ENCODE measurements around the gene AGPAT3.

Gene AGPAT3

DNA sequence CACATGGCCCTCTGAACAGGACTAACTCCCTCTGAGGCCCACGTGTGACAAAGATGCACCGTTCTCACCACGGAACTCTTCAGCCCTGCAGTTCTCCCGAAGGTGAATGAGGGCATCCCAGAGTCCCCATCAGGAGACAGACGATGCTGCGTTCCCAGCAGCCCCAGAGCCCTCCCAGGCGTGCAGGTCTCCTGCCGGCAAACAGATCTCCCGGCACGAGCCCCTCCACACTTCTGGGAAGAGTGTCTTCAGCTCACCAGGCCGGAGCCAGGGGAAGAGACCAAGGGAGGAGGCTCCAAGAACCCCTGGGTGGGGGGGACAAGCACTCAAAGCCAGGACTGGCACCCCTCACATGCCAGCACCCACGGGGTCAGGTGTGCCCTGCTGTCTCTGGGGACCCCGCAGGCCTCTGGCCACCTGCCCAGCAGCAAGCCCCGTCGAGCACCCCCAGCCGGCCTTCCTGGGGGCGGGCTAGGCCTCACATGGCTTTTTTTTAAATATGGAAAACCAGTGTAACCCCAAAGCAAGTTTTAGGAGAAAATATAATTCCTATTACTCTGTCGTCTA is 102.0 kb downstream of the AGPAT3 start:
- TF ChIP-seq ZNF274 (IDR thresholded peaks at IDR 0.05; ENCODE audit: low read depth, low read length), result no peak
- no peak overlapping the region for H3K4me3 ChIP-seq (ENCODE audit: low read length)

DNA sequence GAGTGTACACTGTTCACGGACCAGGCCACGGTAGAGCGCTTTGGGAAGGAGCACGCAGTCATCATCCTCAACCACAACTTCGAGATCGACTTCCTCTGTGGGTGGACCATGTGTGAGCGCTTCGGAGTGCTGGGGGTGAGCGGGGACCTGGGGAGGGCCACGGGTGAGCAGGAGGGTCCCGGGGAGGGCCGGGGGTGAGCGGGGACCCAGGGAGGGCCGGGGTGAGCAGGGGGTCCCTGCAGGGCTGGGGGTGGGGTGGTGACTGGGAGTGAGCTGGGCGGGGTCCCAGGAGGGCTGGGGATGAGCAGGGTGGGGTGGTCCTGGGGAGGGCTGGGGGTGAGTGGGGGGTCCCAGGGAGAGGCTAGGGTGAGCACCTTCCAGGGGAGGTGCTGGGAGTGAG is 103.0 kb downstream of the AGPAT3 start:
- H3K4me3 ChIP-seq (ENCODE audit: low read length), result no peak overlapping the region
- no peak for TF ChIP-seq ZNF274 (IDR thresholded peaks at IDR 0.05; ENCODE audit: low read depth, low read length)

DNA sequence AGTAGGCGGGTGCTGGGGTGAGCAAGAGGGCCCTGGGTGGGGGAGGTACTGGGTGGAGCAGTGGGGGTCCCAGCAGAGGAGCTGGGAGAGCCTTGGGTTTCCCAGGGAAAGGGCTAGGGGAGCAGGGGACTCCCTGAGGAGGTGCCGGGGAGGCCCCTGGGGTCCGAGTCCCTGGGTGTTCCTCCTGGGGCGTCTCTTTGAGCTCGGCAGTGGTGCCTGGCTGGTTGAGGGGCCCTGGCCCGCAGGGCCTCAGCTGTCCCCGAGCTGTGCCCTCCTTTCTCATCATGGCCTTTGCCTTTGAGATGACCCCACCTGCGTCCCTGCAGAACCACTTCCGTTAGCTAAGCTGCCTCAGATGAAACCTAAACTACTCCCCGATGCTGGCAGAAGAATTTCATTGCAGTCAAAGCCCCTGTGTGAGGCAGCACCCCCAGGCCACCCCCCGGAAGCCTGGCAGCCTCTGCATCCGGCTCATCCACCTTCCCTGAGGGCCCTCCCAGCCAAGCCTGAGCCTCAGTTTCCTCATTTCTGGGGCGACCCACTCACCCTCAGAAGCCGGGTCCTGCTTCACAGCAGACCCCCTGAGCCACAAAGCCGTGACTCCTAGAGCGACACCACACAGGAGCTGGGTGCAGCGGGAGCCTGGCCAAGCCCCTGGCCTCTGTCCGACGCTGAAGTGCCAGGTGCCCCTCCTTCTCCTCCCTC is 103.5 kb downstream of the AGPAT3 start:
- TF ChIP-seq ZNF274 (IDR thresholded peaks at IDR 0.05; ENCODE audit: low read depth, low read length), result no peak
- H3K4me3 ChIP-seq (ENCODE audit: low read length), result no peak overlapping the region

DNA sequence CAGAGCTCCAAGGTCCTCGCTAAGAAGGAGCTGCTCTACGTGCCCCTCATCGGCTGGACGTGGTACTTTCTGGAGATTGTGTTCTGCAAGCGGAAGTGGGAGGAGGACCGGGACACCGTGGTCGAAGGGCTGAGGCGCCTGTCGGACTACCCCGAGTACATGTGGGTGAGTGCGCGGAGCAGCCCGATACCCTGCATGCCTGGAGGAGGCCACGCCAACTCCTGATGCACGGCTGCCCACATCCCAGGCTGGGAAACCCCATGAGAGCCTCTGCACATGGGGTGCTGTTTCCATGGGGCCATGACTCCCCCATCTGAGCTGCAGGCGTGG is 104.1 kb downstream of the AGPAT3 start:
- no peak for TF ChIP-seq ZNF274 (IDR thresholded peaks at IDR 0.05; ENCODE audit: low read depth, low read length)
- no peak overlapping the region for H3K4me3 ChIP-seq (ENCODE audit: low read length)

DNA sequence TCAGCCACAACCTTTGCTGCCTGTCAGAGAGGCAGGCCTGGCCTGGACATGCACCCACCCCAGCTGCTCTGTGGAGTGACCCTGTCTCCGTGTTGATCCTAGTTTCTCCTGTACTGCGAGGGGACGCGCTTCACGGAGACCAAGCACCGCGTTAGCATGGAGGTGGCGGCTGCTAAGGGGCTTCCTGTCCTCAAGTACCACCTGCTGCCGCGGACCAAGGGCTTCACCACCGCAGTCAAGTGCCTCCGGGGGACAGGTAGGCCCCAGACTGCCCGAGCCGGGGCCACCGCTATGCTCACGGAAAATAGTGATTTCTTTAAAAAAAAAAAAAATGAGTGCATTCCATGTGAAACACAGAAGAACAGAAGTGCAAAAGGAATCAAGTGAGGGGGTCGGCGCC is 105.5 kb downstream of the AGPAT3 start:
- no peak overlapping the region for H3K4me3 ChIP-seq (ENCODE audit: low read length)
- no peak for TF ChIP-seq ZNF274 (IDR thresholded peaks at IDR 0.05; ENCODE audit: low read depth, low read length)

DNA sequence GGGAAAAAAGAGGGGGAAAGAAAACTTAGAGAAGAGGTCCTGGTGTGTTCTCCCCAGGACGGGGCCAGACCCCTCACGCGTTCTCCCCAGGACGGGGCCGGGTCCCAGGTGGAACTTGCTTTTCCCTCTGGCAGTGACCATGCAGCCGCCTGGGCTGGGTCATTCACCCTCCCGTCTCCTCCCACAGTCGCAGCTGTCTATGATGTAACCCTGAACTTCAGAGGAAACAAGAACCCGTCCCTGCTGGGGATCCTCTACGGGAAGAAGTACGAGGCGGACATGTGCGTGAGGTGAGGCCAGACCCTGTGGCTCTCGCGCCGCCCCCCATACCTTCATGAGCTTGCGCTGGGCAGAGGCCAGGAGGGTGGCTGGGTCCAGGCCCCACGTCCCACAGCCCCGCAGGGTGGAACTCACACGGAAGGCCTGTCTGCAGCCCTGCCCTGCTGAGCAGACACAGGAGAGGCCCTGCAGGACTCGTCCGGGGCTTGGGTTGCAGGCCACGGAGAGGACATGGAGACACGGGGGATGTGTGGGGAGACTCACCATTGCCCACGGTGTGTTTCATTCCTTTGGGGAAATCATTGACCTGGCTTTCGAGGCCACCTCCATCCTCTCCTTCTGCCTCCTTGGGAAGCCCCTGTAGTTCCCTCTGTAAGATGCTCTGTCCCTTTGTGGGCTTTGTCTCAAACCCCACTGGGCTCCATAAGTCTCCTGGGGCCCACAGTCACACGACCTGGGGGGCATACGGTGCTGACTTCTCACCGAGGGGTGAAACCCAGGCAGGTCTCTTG is 106.4 kb downstream of the AGPAT3 start:
- H3K4me3 ChIP-seq (ENCODE audit: low read length), result no peak overlapping the region
- no peak for TF ChIP-seq ZNF274 (IDR thresholded peaks at IDR 0.05; ENCODE audit: low read depth, low read length)

DNA sequence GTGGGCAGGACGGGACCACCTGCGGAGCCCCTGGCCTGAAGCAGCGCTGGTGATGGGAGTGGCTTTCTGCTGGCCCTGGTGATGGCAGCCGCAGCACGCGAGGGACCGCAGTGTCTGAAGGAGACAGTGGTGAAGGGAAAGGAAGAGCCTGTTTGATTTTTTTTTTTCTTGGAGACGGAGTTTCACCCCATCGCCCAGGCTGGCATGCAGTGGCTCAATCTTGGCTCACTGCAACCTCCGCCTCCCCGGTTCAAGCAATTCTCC is 106.9 kb downstream of the AGPAT3 start:
- TF ChIP-seq ZNF274 (IDR thresholded peaks at IDR 0.05; ENCODE audit: low read depth, low read length), result no peak
- H3K4me3 ChIP-seq (ENCODE audit: low read length), result no peak overlapping the region

DNA sequence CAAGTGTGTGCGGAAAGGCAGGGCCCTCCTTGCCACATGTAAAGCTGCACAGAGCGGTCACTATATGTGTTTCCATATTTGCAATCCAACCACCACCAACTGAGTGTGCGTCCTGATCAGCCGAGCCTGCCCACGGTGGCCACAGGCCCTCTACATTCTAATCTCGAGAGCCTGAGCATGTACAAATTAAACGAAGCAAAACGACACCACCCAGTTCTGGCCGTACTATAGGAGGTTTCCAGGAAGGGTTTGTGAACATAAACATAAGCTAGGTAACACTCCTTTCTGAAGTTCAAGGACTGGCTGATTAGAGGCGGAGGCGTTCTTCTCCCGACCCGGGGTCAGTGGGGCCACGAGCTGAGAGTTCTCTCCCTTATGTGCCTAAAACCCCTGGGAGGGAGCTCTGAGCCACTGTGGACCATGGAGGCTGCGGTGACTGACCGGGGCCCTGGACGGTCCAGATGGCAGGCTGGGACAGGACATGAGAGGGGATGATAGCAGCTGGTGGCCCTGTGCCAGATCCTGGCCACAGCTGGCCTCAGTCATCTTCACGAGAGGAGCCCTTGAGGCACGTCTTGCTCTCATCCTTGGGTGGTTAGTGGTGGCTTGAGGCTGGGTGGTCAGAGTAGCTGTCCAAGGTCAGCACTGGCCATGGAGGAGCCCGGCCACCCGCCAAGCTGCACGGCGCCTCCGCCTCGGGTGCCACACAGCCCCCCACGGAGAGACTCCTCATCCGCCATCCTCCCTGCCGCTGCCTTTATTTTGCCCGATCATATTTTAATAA is 108.0 kb downstream of the AGPAT3 start:
- no peak for TF ChIP-seq ZNF274 (IDR thresholded peaks at IDR 0.05; ENCODE audit: low read depth, low read length)
- H3K4me3 ChIP-seq (ENCODE audit: low read length), result no peak overlapping the region

DNA sequence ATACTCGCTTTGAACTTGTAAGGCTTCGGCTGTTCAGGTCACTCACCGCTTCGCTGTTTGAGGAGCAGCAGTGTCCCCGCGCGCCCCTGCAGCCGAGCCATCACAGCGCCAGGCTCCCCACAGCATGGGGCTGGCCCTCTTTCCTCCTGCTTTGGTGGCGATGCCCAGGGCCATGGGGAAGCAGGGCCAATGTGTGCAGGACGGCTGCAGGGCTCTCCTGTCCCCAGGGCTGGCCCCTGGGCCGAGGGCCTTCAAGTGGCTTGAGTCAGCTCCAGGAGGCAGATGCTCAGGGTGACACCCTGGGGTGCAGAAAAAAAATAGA is 108.6 kb downstream of the AGPAT3 start:
- no peak for TF ChIP-seq ZNF274 (IDR thresholded peaks at IDR 0.05; ENCODE audit: low read depth, low read length)
- H3K4me3 ChIP-seq (ENCODE audit: low read length), result no peak overlapping the region

DNA sequence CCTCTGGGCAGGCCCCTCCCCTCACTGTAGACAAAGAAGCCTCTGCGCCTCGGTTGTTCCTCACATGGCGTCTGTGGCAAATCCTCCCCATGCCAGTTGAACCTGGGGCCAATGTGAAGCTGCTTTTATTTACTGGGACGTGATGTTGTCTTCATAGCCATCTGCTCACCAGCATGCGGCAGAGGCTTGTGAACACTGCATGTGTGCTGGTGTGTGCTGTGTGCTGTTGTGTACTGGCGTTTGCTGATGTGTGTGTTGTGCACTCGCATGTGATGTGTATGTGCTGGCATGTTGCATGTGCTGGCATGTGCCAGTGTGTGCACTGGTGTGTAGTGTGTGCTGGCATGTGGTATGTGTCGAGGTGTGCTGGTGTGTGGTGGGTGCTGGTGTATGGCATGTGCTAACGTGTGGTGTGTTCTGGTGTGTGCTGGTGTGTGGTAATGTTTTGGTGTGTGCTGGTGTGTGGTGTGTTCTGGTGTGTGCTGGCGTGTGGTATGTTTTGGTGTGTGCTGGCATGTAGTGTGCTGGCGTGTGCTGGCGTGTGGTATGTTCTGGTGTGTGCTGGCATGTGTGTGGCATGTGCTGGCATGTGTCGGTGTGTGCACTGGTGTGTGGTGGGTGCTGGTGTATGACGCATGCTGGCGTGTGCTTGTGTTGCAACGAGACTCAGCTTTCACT is 109.9 kb downstream of the AGPAT3 start:
- TF ChIP-seq ZNF274 (IDR thresholded peaks at IDR 0.05; ENCODE audit: low read depth, low read length), result no peak
- no peak overlapping the region for H3K4me3 ChIP-seq (ENCODE audit: low read length)

DNA sequence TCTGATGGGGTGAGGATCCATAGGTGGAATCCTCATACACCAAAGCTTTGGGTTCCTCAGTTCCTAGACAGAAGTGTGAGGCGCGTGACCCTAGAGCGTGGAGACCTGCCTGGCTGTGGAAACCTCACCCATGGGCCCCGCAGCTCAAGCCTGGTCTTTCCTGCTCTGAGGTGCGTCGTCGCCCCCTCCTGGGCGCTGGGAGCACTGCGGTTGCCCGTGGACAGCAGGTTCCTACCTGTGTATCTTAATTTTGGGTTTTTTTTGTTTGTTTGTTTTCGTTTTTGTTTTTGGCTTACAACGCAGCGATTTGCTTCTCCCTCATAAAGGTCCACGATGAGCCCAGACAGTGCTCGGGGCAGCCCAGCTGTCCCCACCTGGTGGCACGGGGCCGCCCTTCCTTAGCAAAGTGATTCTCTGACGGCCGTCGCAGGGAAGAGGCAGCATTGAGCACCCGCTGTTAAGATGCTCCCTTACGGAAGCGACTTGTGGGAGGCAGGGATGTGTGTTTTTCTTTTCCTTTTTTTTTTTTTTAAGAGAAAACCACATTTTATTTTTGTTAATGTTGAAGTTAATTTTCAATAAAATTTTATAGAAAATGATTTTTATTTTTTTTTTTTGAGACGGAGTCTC is 110.6 kb downstream of the AGPAT3 start:
- no peak for TF ChIP-seq ZNF274 (IDR thresholded peaks at IDR 0.05; ENCODE audit: low read depth, low read length)

DNA sequence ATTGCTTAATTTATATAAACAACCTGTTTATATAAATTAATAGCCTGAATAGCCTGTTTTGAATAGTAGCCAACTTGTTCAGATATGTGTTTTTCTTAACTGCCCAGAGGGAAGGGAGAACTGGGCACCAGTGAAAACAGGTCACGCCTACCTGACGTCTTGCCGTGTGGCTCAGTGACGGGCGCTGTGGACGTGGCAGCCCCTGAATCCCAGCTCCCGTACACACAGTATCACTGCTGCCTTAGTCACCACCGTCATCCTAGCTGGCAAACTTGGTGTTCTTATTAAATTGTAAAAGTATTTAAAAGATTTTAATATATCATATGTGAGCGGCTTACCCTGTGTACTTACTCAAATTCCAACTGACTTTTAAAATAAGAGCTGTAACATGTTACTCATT is 111.6 kb downstream of the AGPAT3 start:
- H3K4me3 ChIP-seq (ENCODE audit: low read length), result no peak overlapping the region

More for the DNA sequence above, 110.6 kb downstream of the AGPAT3 start:
- no peak overlapping the region for H3K4me3 ChIP-seq (ENCODE audit: low read length)

DNA sequence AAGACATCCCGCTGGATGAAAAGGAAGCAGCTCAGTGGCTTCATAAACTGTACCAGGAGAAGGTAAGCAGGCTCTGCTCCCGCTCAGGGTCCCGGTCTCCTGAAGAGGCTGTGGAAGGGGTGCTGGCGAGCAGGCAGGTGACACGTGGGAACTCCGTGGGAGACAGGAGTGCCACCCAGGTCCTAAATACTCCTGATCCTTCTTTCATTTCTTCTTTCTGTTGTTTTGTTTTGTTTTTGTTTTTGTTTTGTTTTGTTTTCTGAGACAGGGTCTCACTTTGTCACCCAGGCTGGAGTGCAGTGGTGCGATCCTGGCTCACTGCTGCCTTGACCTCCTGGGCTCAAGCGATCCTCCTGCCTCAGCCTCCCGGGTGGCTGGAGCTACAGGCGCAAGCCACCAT is 113.0 kb downstream of the AGPAT3 start:
- TF ChIP-seq ZNF274 (IDR thresholded peaks at IDR 0.05; ENCODE audit: low read depth, low read length), result no peak
- no peak overlapping the region for H3K4me3 ChIP-seq (ENCODE audit: low read length)

More for the DNA sequence above, 111.6 kb downstream of the AGPAT3 start:
- TF ChIP-seq ZNF274 (IDR thresholded peaks at IDR 0.05; ENCODE audit: low read depth, low read length), result no peak

DNA sequence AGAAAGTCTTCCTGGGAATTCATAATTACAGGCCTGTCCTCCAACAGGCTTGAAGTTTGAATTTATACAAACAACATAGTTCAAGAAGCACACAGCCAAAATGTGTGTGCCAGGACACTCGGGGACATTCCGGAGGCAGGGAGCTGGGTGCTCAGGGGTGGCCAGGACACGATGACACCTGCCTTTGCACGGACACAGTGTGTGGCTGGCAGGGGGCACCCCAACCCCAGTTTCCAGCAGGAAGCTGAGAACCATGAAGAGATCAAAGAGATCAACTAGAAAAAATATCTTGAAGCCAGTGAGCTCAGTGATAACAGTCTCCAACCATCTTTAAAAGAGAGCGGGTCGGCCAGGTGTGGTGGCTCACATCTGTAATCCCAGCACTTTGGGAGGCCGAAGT is 114.6 kb downstream of the AGPAT3 start:
- no peak for TF ChIP-seq ZNF274 (IDR thresholded peaks at IDR 0.05; ENCODE audit: low read depth, low read length)
- H3K4me3 ChIP-seq (ENCODE audit: low read length), result no peak overlapping the region
